Measurements from ENCODE around the gene KCNMA1.

Gene KCNMA1

GRCh38 chr10:77611221-77611620 lies 26.4 kb downstream of the KCNMA1 start:
- H3K9me3 ChIP-seq (ENCODE audit: control insufficient read depth, insufficient read depth, low read length): no peaks in the 10 kb centered on the region
- no peaks in the 10 kb centered on the region for H3K36me3 ChIP-seq (ENCODE audit: control insufficient read depth, insufficient read depth, low read length)
- no peak overlapping the region for H3K4me3 ChIP-seq (ENCODE audit: low read depth, low read length)
- no peaks in the 10 kb centered on the region for H3K4me1 ChIP-seq (ENCODE audit: control insufficient read depth, insufficient read depth, low read length)
- no peak overlapping the region for H3K9ac ChIP-seq (ENCODE audit: low read depth, low read length)
- H3K27me3 ChIP-seq (ENCODE audit: control insufficient read depth, insufficient read depth, low read length): no peaks in the 10 kb centered on the region

GRCh38 chr10:77609781-77610272 lies 27.8 kb downstream of the KCNMA1 start:
- Histone ChIP-seq H3K36me3 (ENCODE audit: control insufficient read depth, insufficient read depth, low read length) (no peaks in the 10 kb centered on the region), H3K9ac (ENCODE audit: low read depth, low read length) (no peak overlapping the region)

GRCh38 chr10:77608281-77608680 lies 29.3 kb downstream of the KCNMA1 start:
- Histone ChIP-seq H3K4me1 (ENCODE audit: control insufficient read depth, insufficient read depth, low read length) (no peaks in the 10 kb centered on the region), H3K4me3 (ENCODE audit: low read depth, low read length) (no peak overlapping the region), H3K36me3 (ENCODE audit: control insufficient read depth, insufficient read depth, low read length) (no peaks in the 10 kb centered on the region), H3K9ac (ENCODE audit: low read depth, low read length) (no peak overlapping the region), H3K9me3 (ENCODE audit: control insufficient read depth, insufficient read depth, low read length) (no peaks in the 10 kb centered on the region), H3K27me3 (ENCODE audit: control insufficient read depth, insufficient read depth, low read length) (no peaks in the 10 kb centered on the region)

More at GRCh38 chr10:77609781-77610272, 27.8 kb downstream of the KCNMA1 start:
- Histone ChIP-seq H3K27me3 (ENCODE audit: control insufficient read depth, insufficient read depth, low read length) (no peaks in the 10 kb centered on the region), H3K9me3 (ENCODE audit: control insufficient read depth, insufficient read depth, low read length) (no peaks in the 10 kb centered on the region), H3K4me3 (ENCODE audit: low read depth, low read length) (no peak overlapping the region), H3K4me1 (ENCODE audit: control insufficient read depth, insufficient read depth, low read length) (no peaks in the 10 kb centered on the region)

- no peaks in the 10 kb centered on the region for H3K36me3 ChIP-seq (ENCODE audit: control insufficient read depth, insufficient read depth, low read length)
- peaks cover 5% of the 10 kb centered on the region for H3K4me1 ChIP-seq (ENCODE audit: control insufficient read depth, insufficient read depth, low read length)
- no peaks in the 10 kb centered on the region for H3K27me3 ChIP-seq (ENCODE audit: control insufficient read depth, insufficient read depth, low read length)
- H3K9ac ChIP-seq (ENCODE audit: low read depth, low read length): no peak overlapping the region
- no peak overlapping the region for H3K4me3 ChIP-seq (ENCODE audit: low read depth, low read length)
- H3K9me3 ChIP-seq (ENCODE audit: control insufficient read depth, insufficient read depth, low read length): no peaks in the 10 kb centered on the region
Observed at GRCh38 chr10:77606751-77607150, 30.9 kb downstream of the KCNMA1 start.

GRCh38 chr10:77605466-77605865 lies 32.1 kb downstream of the KCNMA1 start:
- Histone ChIP-seq H3K27me3 (ENCODE audit: control insufficient read depth, insufficient read depth, low read length) (no peaks in the 10 kb centered on the region), H3K9ac (ENCODE audit: low read depth, low read length) (no peak overlapping the region), H3K4me3 (ENCODE audit: low read depth, low read length) (no peak overlapping the region), H3K36me3 (ENCODE audit: control insufficient read depth, insufficient read depth, low read length) (no peaks in the 10 kb centered on the region), H3K9me3 (ENCODE audit: control insufficient read depth, insufficient read depth, low read length) (no peaks in the 10 kb centered on the region), H3K4me1 (ENCODE audit: control insufficient read depth, insufficient read depth, low read length) (peaks cover 5% of the 10 kb centered on the region)

GRCh38 chr10:77604941-77605351 lies 32.7 kb downstream of the KCNMA1 start:
- Histone ChIP-seq H3K9ac (ENCODE audit: low read depth, low read length) (no peak overlapping the region), H3K36me3 (ENCODE audit: control insufficient read depth, insufficient read depth, low read length) (no peaks in the 10 kb centered on the region), H3K4me3 (ENCODE audit: low read depth, low read length) (no peak overlapping the region), H3K27me3 (ENCODE audit: control insufficient read depth, insufficient read depth, low read length) (no peaks in the 10 kb centered on the region), H3K9me3 (ENCODE audit: control insufficient read depth, insufficient read depth, low read length) (no peaks in the 10 kb centered on the region), H3K4me1 (ENCODE audit: control insufficient read depth, insufficient read depth, low read length) (peaks cover 5% of the 10 kb centered on the region)

GRCh38 chr10:77604063-77604462 lies 33.5 kb downstream of the KCNMA1 start:
- Histone ChIP-seq H3K4me1 (ENCODE audit: control insufficient read depth, insufficient read depth, low read length) (peaks cover 5% of the 10 kb centered on the region), H3K27me3 (ENCODE audit: control insufficient read depth, insufficient read depth, low read length) (no peaks in the 10 kb centered on the region), H3K36me3 (ENCODE audit: control insufficient read depth, insufficient read depth, low read length) (no peaks in the 10 kb centered on the region)

GRCh38 chr10:77603534-77603927 lies 34.1 kb downstream of the KCNMA1 start:
- no peaks in the 10 kb centered on the region for H3K9me3 ChIP-seq (ENCODE audit: control insufficient read depth, insufficient read depth, low read length)
- H3K36me3 ChIP-seq (ENCODE audit: control insufficient read depth, insufficient read depth, low read length): no peaks in the 10 kb centered on the region
- H3K4me1 ChIP-seq (ENCODE audit: control insufficient read depth, insufficient read depth, low read length): peaks cover 5% of the 10 kb centered on the region
- no peak overlapping the region for H3K9ac ChIP-seq (ENCODE audit: low read depth, low read length)
- H3K27me3 ChIP-seq (ENCODE audit: control insufficient read depth, insufficient read depth, low read length): no peaks in the 10 kb centered on the region
- H3K4me3 ChIP-seq (ENCODE audit: low read depth, low read length): no peak overlapping the region

More at GRCh38 chr10:77604063-77604462, 33.5 kb downstream of the KCNMA1 start:
- H3K9ac ChIP-seq (ENCODE audit: low read depth, low read length): no peak overlapping the region
- H3K9me3 ChIP-seq (ENCODE audit: control insufficient read depth, insufficient read depth, low read length): no peaks in the 10 kb centered on the region
- H3K4me3 ChIP-seq (ENCODE audit: low read depth, low read length): no peak overlapping the region

GRCh38 chr10:77602913-77603533 lies 34.6 kb downstream of the KCNMA1 start:
- H3K36me3 ChIP-seq (ENCODE audit: control insufficient read depth, insufficient read depth, low read length): no peaks in the 10 kb centered on the region
- H3K9me3 ChIP-seq (ENCODE audit: control insufficient read depth, insufficient read depth, low read length): no peaks in the 10 kb centered on the region
- H3K4me3 ChIP-seq (ENCODE audit: low read depth, low read length): no peak overlapping the region
- H3K27me3 ChIP-seq (ENCODE audit: control insufficient read depth, insufficient read depth, low read length): no peaks in the 10 kb centered on the region
- H3K9ac ChIP-seq (ENCODE audit: low read depth, low read length): no peak overlapping the region
- H3K4me1 ChIP-seq (ENCODE audit: control insufficient read depth, insufficient read depth, low read length): peaks cover 5% of the 10 kb centered on the region

GRCh38 chr10:77602231-77602912 lies 35.2 kb downstream of the KCNMA1 start:
- H3K4me1 ChIP-seq (ENCODE audit: control insufficient read depth, insufficient read depth, low read length): peaks cover 5% of the 10 kb centered on the region
- no peaks in the 10 kb centered on the region for H3K9me3 ChIP-seq (ENCODE audit: control insufficient read depth, insufficient read depth, low read length)
- no peak overlapping the region for H3K9ac ChIP-seq (ENCODE audit: low read depth, low read length)
- H3K27me3 ChIP-seq (ENCODE audit: control insufficient read depth, insufficient read depth, low read length): no peaks in the 10 kb centered on the region
- H3K36me3 ChIP-seq (ENCODE audit: control insufficient read depth, insufficient read depth, low read length): no peaks in the 10 kb centered on the region
- no peak overlapping the region for H3K4me3 ChIP-seq (ENCODE audit: low read depth, low read length)

- Histone ChIP-seq H3K4me1 (ENCODE audit: control insufficient read depth, insufficient read depth, low read length) (peaks cover 5% of the 10 kb centered on the region), H3K36me3 (ENCODE audit: control insufficient read depth, insufficient read depth, low read length) (no peaks in the 10 kb centered on the region), H3K27me3 (ENCODE audit: control insufficient read depth, insufficient read depth, low read length) (no peaks in the 10 kb centered on the region), H3K9me3 (ENCODE audit: control insufficient read depth, insufficient read depth, low read length) (no peaks in the 10 kb centered on the region), H3K4me3 (ENCODE audit: low read depth, low read length) (no peak overlapping the region), H3K9ac (ENCODE audit: low read depth, low read length) (no peak overlapping the region)
Observed at GRCh38 chr10:77601488-77601887, 36.1 kb downstream of the KCNMA1 start.

GRCh38 chr10:77600640-77601039 lies 37.0 kb downstream of the KCNMA1 start:
- H3K4me3 ChIP-seq (ENCODE audit: low read depth, low read length): no peak overlapping the region
- no peaks in the 10 kb centered on the region for H3K9me3 ChIP-seq (ENCODE audit: control insufficient read depth, insufficient read depth, low read length)
- H3K36me3 ChIP-seq (ENCODE audit: control insufficient read depth, insufficient read depth, low read length): no peaks in the 10 kb centered on the region
- no peak overlapping the region for H3K9ac ChIP-seq (ENCODE audit: low read depth, low read length)
- no peaks in the 10 kb centered on the region for H3K27me3 ChIP-seq (ENCODE audit: control insufficient read depth, insufficient read depth, low read length)
- H3K4me1 ChIP-seq (ENCODE audit: control insufficient read depth, insufficient read depth, low read length): peaks cover 5% of the 10 kb centered on the region
